Measurements from ENCODE around the gene PRKAR1B. TPM values are rescaled to one million over a fixed set of nuclear protein-coding genes. Genes with fewer than 3 reads are reported as not detected.

Gene PRKAR1B
- total RNA-seq, 1 experiment from 2014 or later = 62.0 TPM

- ChIA-PET CTCF (interaction anchor here (1.1 kb wide), 1 partner anchor 212 kb away, joined by 4 read pairs; no protein-coding TSS in a partner anchor), POLR2A (no interaction called here)
- no peak for TF ChIP-seq CTCF (IDR thresholded peaks at IDR 0.05)
- TF ChIP-seq POLR2AphosphoS5 (IDR thresholded peaks at IDR 0.05; ENCODE audit: low read depth, low read length) = no peak
- no peak for TF ChIP-seq REST (IDR thresholded peaks at IDR 0.05; ENCODE audit: insufficient read depth in 1 of 2, low read depth in 2 of 2, low read length in 1 of 2)
- no peak for TF ChIP-seq TCF7L2 (IDR thresholded peaks at IDR 0.05; ENCODE audit: low read depth, low read length)
- no peak for TF ChIP-seq SIN3A (IDR thresholded peaks at IDR 0.05; ENCODE audit: borderline replicate concordance, insufficient read depth, low read depth, low read length)
- H3K36me3 ChIP-seq (ENCODE audit: control insufficient read depth, insufficient read depth, low read length) = no peaks in the 10 kb centered on the region
- H3K4me1 ChIP-seq (ENCODE audit: control insufficient read depth, insufficient read depth, low read length) = peaks cover 13% of the 10 kb centered on the region
- ATAC-seq (no peak), DNase-seq (ENCODE audit: low read depth, low spot score) (no peak)
- BruUV-seq (replicated peaks) = no TSS peak
- intact Hi-C loops (cut with micrococcal nuclease; ENCODE audit: unreplicated experiment) (no loop called here), in situ Hi-C loops (cut with HindIII; ENCODE audit: low pct_unique_long_range_greater_than_20kb, low sequenced_read_pairs) (no loop called here)
- no peak overlapping the region for H3K4me3 ChIP-seq (ENCODE audit: low read depth in 2 of 2, low read length in 2 of 2)
- H3K27me3 ChIP-seq (ENCODE audit: control insufficient read depth, insufficient read depth, low read length) = no peaks in the 10 kb centered on the region
- H3K9me3 ChIP-seq (ENCODE audit: control insufficient read depth, insufficient read depth, low read depth, low read length) = no peaks in the 10 kb centered on the region
- no peak overlapping the region for H3K27ac ChIP-seq (ENCODE audit: low read length)
Observed at GRCh38 chr7:545470-545869, 181.6 kb downstream of the PRKAR1B start.

GRCh38 chr7:544338-545221 lies 182.5 kb downstream of the PRKAR1B start:
- DNase-seq (ENCODE audit: low read depth, low spot score) = no peak

More at GRCh38 chr7:544338-545221, 182.5 kb downstream of the PRKAR1B start:
- intact Hi-C loops (cut with micrococcal nuclease; ENCODE audit: unreplicated experiment) (no loop called here), in situ Hi-C loops (cut with HindIII; ENCODE audit: low pct_unique_long_range_greater_than_20kb, low sequenced_read_pairs) (no loop called here)
- H3K27me3 ChIP-seq (ENCODE audit: control insufficient read depth, insufficient read depth, low read length) = no peaks in the 10 kb centered on the region
- no TSS peak for BruUV-seq (replicated peaks)
- CTCF ChIA-PET = no interaction called here
- H3K9me3 ChIP-seq (ENCODE audit: control insufficient read depth, insufficient read depth, low read depth, low read length) = no peaks in the 10 kb centered on the region
- no peak overlapping the region for H3K4me3 ChIP-seq (ENCODE audit: low read depth in 2 of 2, low read length in 2 of 2)
- peaks cover 20% of the 10 kb centered on the region for H3K4me1 ChIP-seq (ENCODE audit: control insufficient read depth, insufficient read depth, low read length)
- H3K27ac ChIP-seq (ENCODE audit: low read length) = no peak overlapping the region
- POLR2A ChIA-PET = no interaction called here
- ATAC-seq = no peak
- no peaks in the 10 kb centered on the region for H3K36me3 ChIP-seq (ENCODE audit: control insufficient read depth, insufficient read depth, low read length)
- TF ChIP-seq POLR2AphosphoS5 (IDR thresholded peaks at IDR 0.05; ENCODE audit: low read depth, low read length) (no peak), REST (IDR thresholded peaks at IDR 0.05; ENCODE audit: insufficient read depth in 1 of 2, low read depth in 2 of 2, low read length in 1 of 2) (no peak), SIN3A (IDR thresholded peaks at IDR 0.05; ENCODE audit: borderline replicate concordance, insufficient read depth, low read depth, low read length) (no peak), TCF7L2 (IDR thresholded peaks at IDR 0.05; ENCODE audit: low read depth, low read length) (no peak), CTCF (IDR thresholded peaks at IDR 0.05) (no peak)
